GM19025 (cell line): ENCODE data around the gene TMED7.

Experiments
- ATAC-seq: cut with Tn5 transposase; IDR thresholded peaks from one replicate; pipeline ENCODE4 v1.9.1; 2021; ENCODE audit warnings: mild to moderate bottlenecking, low read depth, moderate library complexity; ENCODE audit not compliant: unreplicated experiment

The TMED7 gene

GRCh38 chr5:115585265-115585664, 40.6 kb downstream of the TMED7 start:
- ATAC-seq: no peak

- ATAC-seq: no peak
Observed at GRCh38 chr5:115584501-115584900, 41.3 kb downstream of the TMED7 start.

- no peak for ATAC-seq
Observed at GRCh38 chr5:115583474-115583873, 42.4 kb downstream of the TMED7 start.

GRCh38 chr5:115580941-115581340, 44.9 kb downstream of the TMED7 start:
- ATAC-seq: no peak

- peak; percentile 63 for ATAC-seq
Observed at GRCh38 chr5:115579747-115580173, 46.1 kb downstream of the TMED7 start.

- no peak for ATAC-seq
Observed at GRCh38 chr5:115579216-115579615, 46.6 kb downstream of the TMED7 start.

DNA sequence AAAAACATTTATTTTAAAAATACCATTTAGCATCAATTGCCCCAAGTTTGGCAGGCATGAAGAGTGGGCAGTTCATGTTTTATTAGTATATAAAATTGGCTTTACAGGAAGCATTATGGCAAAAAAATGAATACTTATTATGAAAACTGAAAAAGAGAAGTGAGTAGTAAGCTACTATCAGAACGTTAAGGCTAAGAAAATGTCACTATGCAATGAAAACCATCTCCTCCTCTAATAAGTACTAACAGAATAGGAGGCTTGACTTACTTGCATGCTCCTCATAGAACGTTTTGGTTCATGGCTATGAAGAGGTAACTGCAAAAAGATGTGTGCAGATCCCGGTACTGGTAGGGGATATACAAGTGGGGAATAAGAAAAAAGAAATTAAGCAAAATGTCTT, 47.2 kb downstream of the TMED7 start:
- no peak for ATAC-seq

DNA sequence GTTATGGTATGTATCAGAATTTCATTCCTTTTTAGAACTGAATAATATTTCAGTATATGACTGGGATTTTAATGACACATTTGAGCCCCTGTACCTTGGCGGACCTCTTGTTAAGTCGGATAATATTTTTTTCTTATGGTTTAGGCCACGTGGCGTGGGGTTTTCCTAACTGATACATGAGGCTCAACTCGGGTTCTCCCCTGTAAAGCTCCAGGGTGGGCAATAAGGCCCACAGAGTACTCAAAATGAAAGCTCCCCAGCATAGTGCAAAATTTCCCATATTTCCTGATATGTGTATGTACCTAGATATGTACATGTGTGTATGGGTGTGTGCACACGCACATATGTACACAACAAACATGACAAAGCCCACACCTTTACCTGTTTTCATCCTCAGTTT, 48.1 kb downstream of the TMED7 start:
- peak; percentile 31 for ATAC-seq

- no peak for ATAC-seq
Observed at GRCh38 chr5:115577329-115577728, 48.5 kb downstream of the TMED7 start.

DNA sequence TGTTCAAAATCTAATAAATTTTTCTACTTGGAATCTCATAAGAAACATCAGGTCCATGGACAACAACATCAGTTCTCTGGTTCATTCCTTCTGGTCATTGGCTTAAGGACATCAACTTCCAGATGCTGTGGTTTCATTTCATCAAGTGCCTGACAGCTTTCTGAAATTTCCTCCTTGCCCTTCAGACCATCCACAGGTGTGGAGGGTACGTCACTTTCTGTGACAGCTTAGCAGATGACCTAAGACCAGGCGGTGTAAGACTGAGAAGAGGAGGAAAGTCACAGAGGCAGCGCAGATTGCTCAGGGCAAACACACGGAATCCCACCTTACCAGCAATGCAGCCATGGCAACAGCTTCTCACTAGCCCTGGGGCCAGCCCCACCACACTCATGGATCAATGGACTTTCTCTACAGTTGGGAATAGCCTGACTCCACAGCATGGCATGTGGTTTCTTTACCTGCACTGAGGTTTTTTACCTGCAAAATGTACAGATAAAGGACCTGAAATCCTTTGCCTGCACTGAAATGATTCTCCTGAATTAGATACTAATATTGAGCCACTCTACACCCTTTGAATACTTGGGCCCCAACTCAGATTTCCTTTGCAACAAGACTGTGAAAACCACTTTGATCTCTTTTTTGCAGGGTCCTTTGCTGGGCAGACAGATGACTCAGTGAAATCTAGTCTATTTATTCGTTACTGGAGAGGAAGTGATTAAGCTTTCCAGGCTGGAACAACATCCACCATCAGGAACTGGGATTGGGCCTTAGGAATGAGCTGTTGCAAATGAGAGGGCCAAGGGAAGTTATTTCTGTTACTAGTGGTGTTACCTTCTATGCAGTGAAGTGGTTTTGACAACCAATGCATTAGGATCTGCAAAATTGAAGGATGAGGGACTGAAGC, 50.4 kb downstream of the TMED7 start:
- ATAC-seq: no peak

- no peak for ATAC-seq
Observed at GRCh38 chr5:115573133-115573532, 52.7 kb downstream of the TMED7 start.

DNA sequence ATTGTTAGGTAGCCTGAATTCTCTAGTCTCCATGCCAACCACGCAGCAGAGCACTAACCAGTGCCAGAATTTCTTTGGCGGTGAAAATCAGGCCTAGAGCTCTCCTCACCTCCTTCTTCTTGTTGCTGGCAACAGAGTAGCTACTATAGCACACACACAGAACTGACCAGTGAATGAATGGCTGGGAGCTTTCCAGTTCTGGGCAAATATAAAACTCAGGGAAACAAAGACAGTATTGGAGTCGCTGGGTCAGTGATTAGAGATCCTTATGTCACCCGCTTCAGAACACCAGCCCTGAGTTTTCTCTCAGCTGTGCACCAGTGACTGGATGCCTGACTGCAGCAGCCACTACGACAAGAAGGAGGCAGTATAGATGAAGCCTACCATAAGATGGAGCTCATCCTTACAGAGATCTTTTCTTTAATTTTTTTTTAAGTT, 54.4 kb downstream of the TMED7 start:
- no peak for ATAC-seq

DNA sequence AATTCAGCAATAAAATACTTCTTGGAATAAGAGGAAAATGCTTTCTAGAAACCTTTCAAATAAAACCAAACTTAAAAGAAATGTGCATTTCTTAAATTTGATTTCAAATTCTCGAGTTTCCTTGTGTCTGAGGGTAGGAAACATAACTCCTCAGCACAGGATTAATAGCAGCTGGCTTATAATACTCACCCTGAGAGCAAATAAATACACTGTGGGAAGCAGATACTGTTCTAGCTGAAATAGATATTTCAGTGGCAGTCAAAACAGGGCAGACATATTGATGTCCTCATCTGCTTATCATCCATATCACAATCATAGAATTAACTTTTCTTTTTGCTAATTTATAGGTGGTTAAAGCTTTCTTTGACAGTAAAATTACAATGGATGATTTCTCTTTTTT, 57.2 kb downstream of the TMED7 start:
- ATAC-seq: no peak

DNA sequence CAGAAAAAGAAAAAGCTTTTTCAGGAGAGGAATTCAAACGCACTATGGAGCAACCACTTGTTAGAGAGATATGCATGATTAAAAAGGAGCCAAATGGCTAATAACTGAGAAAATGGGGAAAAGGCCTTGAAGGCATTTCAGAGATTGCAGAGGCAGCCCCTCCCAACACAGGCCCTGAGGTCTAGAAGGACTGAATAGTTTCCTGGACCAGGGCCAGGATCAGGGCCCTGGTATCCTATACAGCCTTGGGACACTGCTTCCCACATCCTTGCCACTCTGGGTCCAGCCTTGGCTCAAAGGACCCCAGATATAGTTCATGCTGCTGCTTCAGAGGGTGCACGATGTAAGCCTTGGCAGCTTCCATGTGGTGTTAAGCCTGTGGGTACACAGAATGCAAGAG, 60.6 kb downstream of the TMED7 start:
- ATAC-seq: no peak
